ENCODE measurements around the gene MBNL3. TPM values are rescaled to one million over a fixed set of nuclear protein-coding genes. Genes with fewer than 3 reads are reported as not detected.
"Not testable (repeated sequence)": the region's sequence is repeated elsewhere in the genome, so short reads cannot be mapped to it uniquely, and the experiment has no call there.

The MBNL3 gene
- total and polyA plus RNA-seq, 7 donors = 1.7 to 5.8 (median 5.4) TPM

DNA sequence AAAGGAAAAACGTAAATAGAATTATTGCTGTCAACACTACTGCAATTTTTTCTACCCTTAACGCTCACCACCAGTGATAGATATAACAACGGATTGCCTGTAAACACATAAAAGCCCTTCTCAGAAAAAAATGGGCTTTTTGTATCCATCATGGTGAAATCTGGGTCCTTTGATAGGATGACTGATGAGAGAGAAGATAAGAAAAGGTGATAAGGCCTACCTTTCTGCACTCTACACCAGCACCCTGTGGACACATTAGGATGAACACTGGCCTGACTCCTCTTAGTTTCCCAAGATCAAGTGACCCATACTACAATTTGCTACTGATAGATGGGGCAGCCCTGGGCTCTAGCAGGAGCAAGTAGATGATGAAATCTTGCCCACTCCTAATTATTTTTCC lies 157.3 kb downstream of the MBNL3 start:
- Histone ChIP-seq H3K36me3 (no peaks in the 10 kb centered on the region), H3K27me3 (no peaks in the 10 kb centered on the region), H3K27ac (no peak overlapping the region), H3K4me1 (no peaks in the 10 kb centered on the region), H3K9me3 (no peaks in the 10 kb centered on the region), H3K4me3 (no peak overlapping the region)
- intact Hi-C loops (cut with DNase I) = no loop called here
- TF ChIP-seq POLR2A (IDR thresholded peaks at IDR 0.05) (no peak), POLR2AphosphoS5 (IDR thresholded peaks at IDR 0.05) (no peak), EP300 (IDR thresholded peaks at IDR 0.05) (no peak)
- TF ChIP-seq, protein P1, sequence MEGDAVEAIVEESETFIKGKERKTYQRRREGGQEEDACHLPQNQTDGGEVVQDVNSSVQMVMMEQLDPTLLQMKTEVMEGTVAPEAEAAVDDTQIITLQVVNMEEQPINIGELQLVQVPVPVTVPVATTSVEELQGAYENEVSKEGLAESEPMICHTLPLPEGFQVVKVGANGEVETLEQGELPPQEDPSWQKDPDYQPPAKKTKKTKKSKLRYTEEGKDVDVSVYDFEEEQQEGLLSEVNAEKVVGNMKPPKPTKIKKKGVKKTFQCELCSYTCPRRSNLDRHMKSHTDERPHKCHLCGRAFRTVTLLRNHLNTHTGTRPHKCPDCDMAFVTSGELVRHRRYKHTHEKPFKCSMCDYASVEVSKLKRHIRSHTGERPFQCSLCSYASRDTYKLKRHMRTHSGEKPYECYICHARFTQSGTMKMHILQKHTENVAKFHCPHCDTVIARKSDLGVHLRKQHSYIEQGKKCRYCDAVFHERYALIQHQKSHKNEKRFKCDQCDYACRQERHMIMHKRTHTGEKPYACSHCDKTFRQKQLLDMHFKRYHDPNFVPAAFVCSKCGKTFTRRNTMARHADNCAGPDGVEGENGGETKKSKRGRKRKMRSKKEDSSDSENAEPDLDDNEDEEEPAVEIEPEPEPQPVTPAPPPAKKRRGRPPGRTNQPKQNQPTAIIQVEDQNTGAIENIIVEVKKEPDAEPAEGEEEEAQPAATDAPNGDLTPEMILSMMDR (IDR thresholded peaks at IDR 0.05) = no peak
- 80 to 88% methylated on average over 3 of the region's 3 CpGs for WGBS, 2 donors
- no peak for DNase-seq

- no peak for DNase-seq
- H3K27me3 ChIP-seq = no peaks in the 10 kb centered on the region
- H3K4me1 ChIP-seq = no peaks in the 10 kb centered on the region
- no peaks in the 10 kb centered on the region for H3K9me3 ChIP-seq
- TF ChIP-seq POLR2A (IDR thresholded peaks at IDR 0.05) (no peak), EP300 (IDR thresholded peaks at IDR 0.05) (no peak), POLR2AphosphoS5 (IDR thresholded peaks at IDR 0.05) (no peak)
- TF ChIP-seq, protein P1 (IDR thresholded peaks at IDR 0.05) = no peak
- no peaks in the 10 kb centered on the region for H3K36me3 ChIP-seq
- no peak overlapping the region for H3K4me3 ChIP-seq
- no peak overlapping the region for H3K27ac ChIP-seq
- intact Hi-C loops (cut with DNase I) = no loop called here
Observed at GRCh38 chrX:132331000-132331399, 157.8 kb downstream of the MBNL3 start.

- Histone ChIP-seq H3K4me3 (no peak overlapping the region), H3K36me3 (no peaks in the 10 kb centered on the region), H3K9me3 (no peaks in the 10 kb centered on the region), H3K27me3 (no peaks in the 10 kb centered on the region), H3K27ac (no peak overlapping the region), H3K4me1 (no peaks in the 10 kb centered on the region)
- intact Hi-C loops (cut with DNase I) = no loop called here
- no peak for DNase-seq
- TF ChIP-seq POLR2A (IDR thresholded peaks at IDR 0.05) (no peak), EP300 (IDR thresholded peaks at IDR 0.05) (no peak), POLR2AphosphoS5 (IDR thresholded peaks at IDR 0.05) (no peak)
- TF ChIP-seq, protein P1 (IDR thresholded peaks at IDR 0.05) = no peak
- WGBS, 2 donors = 70 to 85% methylated on average over 2 of the region's 2 CpGs
Observed at GRCh38 chrX:132330156-132330729, 158.6 kb downstream of the MBNL3 start.

DNA sequence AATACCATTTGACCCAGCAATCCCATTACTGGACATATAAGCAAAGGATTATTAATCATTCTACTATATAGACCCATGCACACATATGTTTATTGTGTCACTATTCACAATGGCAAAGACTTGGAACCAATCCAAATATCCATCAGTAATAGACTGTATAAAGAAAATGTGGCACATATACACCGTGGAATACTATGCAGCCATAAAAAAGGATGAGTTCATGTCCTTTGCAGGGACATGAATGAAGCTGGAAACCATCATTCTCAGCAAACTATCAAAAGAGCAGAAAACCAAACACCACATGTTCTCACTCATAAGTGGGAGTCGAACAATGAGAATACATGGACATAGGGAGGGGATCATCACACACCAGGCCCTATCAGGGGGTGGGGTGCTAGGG lies 161.9 kb downstream of the MBNL3 start:
- not testable (repeated sequence) for H3K36me3 ChIP-seq, H3K9me3 ChIP-seq, DNase-seq

More for the DNA sequence above, 161.9 kb downstream of the MBNL3 start:
- H3K4me1 ChIP-seq; H3K4me3 ChIP-seq; intact Hi-C loops (cut with DNase I); H3K27me3 ChIP-seq; H3K27ac ChIP-seq: not testable (repeated sequence)
- WGBS, 2 donors = 95 to 97% methylated on average over 2 of the region's 2 CpGs

Measured in sigmoid colon (tissue), 7 donors.